H1 (cell line): ENCODE measurements around the gene MAJIN. TPM values are rescaled to one million over a fixed set of nuclear protein-coding genes. Genes with fewer than 3 reads are reported as not detected.

ENCODE experiments used
- CTCF ChIA-PET: fragments of 300-600 bp; sonication (Branson Sonifier 250); formaldehyde crosslinking; loops from one replicate; lab custom pipeline; 2021; ENCODE audit not compliant: partially characterized antibody; lab: Charles Lee
- POLR2A ChIA-PET: fragments of 300-600 bp; sonication (Branson Sonifier 250); formaldehyde crosslinking; loops from one replicate; lab custom pipeline; 2021; ENCODE audit warnings: inconsistent platforms; ENCODE audit not compliant: partially characterized antibody; lab: Charles Lee
- DNase-seq, 2 experiments: peaks; one replicate each; pipeline versions ENCODE4 v3.0.0 to v3.0.0-alpha.2; 2010 to 2022; ENCODE audit warnings: low spot score in 2 of 2, low read depth in 1 of 2, mixed read lengths in 1 of 2
- FAIRE-seq: peaks from 2 replicates; lab custom pipeline; 2011; peaks lifted over from hg19 to GRCh38; lab: Jason Lieb, UNC
- H2AFZ ChIP-seq: 2 replicates; pipeline ENCODE4 v1.8.1; 2012; ENCODE audit warnings: low read length, inconsistent platforms
- H2AK5ac ChIP-seq: 2 replicates; pipeline ENCODE4 v1.6.1; 2013; ENCODE audit warnings: low read depth, low read length
- H2BK120ac ChIP-seq: replicated peaks from 2 replicates; pipeline ENCODE3; 2013; ENCODE audit warnings: low read depth, low read length, inconsistent platforms
- H2BK12ac ChIP-seq: 2 replicates; pipeline ENCODE4 v1.6.1; 2013; ENCODE audit warnings: low read depth, low read length
- H2BK15ac ChIP-seq: 2 replicates; pipeline ENCODE4 v1.6.1; 2013; ENCODE audit warnings: low read length
- H2BK20ac ChIP-seq: 2 replicates; pipeline ENCODE4 v1.6.1; 2013; ENCODE audit warnings: low read length
- H2BK5ac ChIP-seq: 2 replicates; pipeline ENCODE4 v1.6.1; 2013; ENCODE audit warnings: low read depth, low read length
- H3K14ac ChIP-seq: 2 replicates; pipeline ENCODE4 v1.6.1; 2013; ENCODE audit warnings: inconsistent platforms; ENCODE audit not compliant: insufficient read length
- H3K18ac ChIP-seq: 2 replicates; pipeline ENCODE4 v1.6.1; 2013; ENCODE audit warnings: low read length; ENCODE audit errors: extremely low read depth
- H3K23ac ChIP-seq: 2 replicates; pipeline ENCODE4 v1.6.1; 2013; ENCODE audit warnings: inconsistent platforms; ENCODE audit not compliant: insufficient read length
- H3K23me2 ChIP-seq: 2 replicates; pipeline ENCODE4 v1.6.1; 2013; ENCODE audit warnings: low read depth, low read length
- H3K27ac ChIP-seq: 2 replicates; pipeline ENCODE4 v1.6.1; 2011; ENCODE audit warnings: low read depth, low read length, inconsistent platforms
- H3K27me3 ChIP-seq, 4 experiments: replicated peaks in 1 of 4; 1 replicate in 1 of 4; 2 replicates in 3 of 4; pipeline versions ENCODE4 v1.6.1 to v1.8.1; 2011 to 2013; ENCODE audit warnings: low read length in 3 of 4, mild to moderate bottlenecking in 3 of 4, inconsistent platforms in 2 of 4, mixed read lengths in 2 of 4, moderate library complexity in 1 of 4; ENCODE audit not compliant: control insufficient read depth in 3 of 4, insufficient read depth in 3 of 4; ENCODE audit errors: extremely low read depth in 1 of 4
- H3K36me3 ChIP-seq, 4 experiments: 2 replicates each; pipeline versions ENCODE4 v1.6.1 to v1.8.1; 2011 to 2013; ENCODE audit warnings: mild to moderate bottlenecking in 4 of 4, low read length in 3 of 4, moderate library complexity in 2 of 4, control low read depth in 1 of 4, inconsistent platforms in 1 of 4; ENCODE audit not compliant: insufficient read depth in 4 of 4, control insufficient read depth in 2 of 4
- H3K4ac ChIP-seq: replicated peaks from 2 replicates; pipeline ENCODE3; 2013; ENCODE audit warnings: low read length, low read depth, mixed read lengths, inconsistent platforms; ENCODE audit not compliant: insufficient read length
- H3K4me1 ChIP-seq, 4 experiments: replicated peaks in 1 of 4; 1 replicate in 1 of 4; 2 replicates in 3 of 4; pipeline versions ENCODE4 v1.6.1 to v1.8.1; 2011 to 2013; ENCODE audit warnings: low read length in 3 of 4, inconsistent platforms in 2 of 4, mixed read lengths in 1 of 4; ENCODE audit not compliant: insufficient read depth in 4 of 4, control insufficient read depth in 3 of 4
- H3K4me2 ChIP-seq, 2 experiments: 2 replicates each; pipeline versions ENCODE4 v1.6.1 to v1.8.1; 2011 to 2013; ENCODE audit warnings: low read depth in 2 of 2, low read length in 2 of 2, control low read depth in 1 of 2, inconsistent platforms in 1 of 2, mild to moderate bottlenecking in 1 of 2; ENCODE audit not compliant: insufficient read depth in 1 of 2
- H3K4me3 ChIP-seq, 4 experiments: fragments of 200-600, 300-600 bp in 1 of 4; sonication (generic), shearing (Covaris generic), sonication (Bioruptor Twin) in 1 of 4; 2 replicates each; pipeline versions ENCODE4 v1.5.1 to v1.8.1; 2011 to 2016; ENCODE audit warnings: low read length in 4 of 4, low read depth in 3 of 4, control low read depth in 2 of 4, inconsistent platforms in 2 of 4, mild to moderate bottlenecking in 2 of 4, mixed read lengths in 1 of 4, moderate library complexity in 1 of 4; ENCODE audit not compliant: insufficient read depth in 2 of 4; ENCODE audit errors: extremely low read depth in 1 of 4
- H3K56ac ChIP-seq: replicated peaks from 2 replicates; pipeline ENCODE3; 2013; ENCODE audit warnings: low read depth, mild to moderate bottlenecking, mixed read lengths, low read length, inconsistent platforms; ENCODE audit not compliant: insufficient read length
- H3K79me1 ChIP-seq: 2 replicates; pipeline ENCODE4 v1.6.1; 2013; ENCODE audit warnings: low read depth, low read length, control low read depth
- H3K79me2 ChIP-seq, 2 experiments: 2 replicates each; pipeline versions ENCODE4 v1.6.1 to v1.8.1; 2012 to 2013; ENCODE audit warnings: low read length in 2 of 2, mild to moderate bottlenecking in 2 of 2, inconsistent platforms in 1 of 2; ENCODE audit not compliant: insufficient read depth in 2 of 2, control insufficient read depth in 1 of 2
- H3K9ac ChIP-seq, 4 experiments: replicated peaks in 1 of 4; 1 replicate in 1 of 4; 2 replicates in 3 of 4; pipeline versions ENCODE4 v1.6.1 to v1.8.1; 2011 to 2013; ENCODE audit warnings: low read depth in 3 of 4, low read length in 3 of 4, control low read depth in 2 of 4, mild to moderate bottlenecking in 2 of 4, moderate library complexity in 2 of 4, inconsistent platforms in 1 of 4; ENCODE audit errors: extremely low read depth in 1 of 4
- H3K9me3 ChIP-seq, 2 experiments: 2 replicates each; pipeline versions ENCODE4 v1.6.1 to v1.8.1; 2012 to 2013; ENCODE audit warnings: mild to moderate bottlenecking in 2 of 2, moderate library complexity in 2 of 2, control low read depth in 1 of 2, inconsistent platforms in 1 of 2, low read depth in 1 of 2, low read length in 1 of 2, mixed read lengths in 1 of 2; ENCODE audit not compliant: insufficient read depth in 2 of 2
- H4K20me1 ChIP-seq, 2 experiments: replicated peaks in 1 of 2; 2 replicates each; pipeline versions ENCODE3 to v1.8.1; 2011 to 2013; ENCODE audit warnings: inconsistent platforms in 2 of 2, low read length in 2 of 2, mild to moderate bottlenecking in 1 of 2; ENCODE audit not compliant: insufficient read depth in 2 of 2, control insufficient read depth in 1 of 2
- H4K5ac ChIP-seq: 2 replicates; pipeline ENCODE4 v1.6.1; 2013; ENCODE audit warnings: low read length, low read depth, mixed read lengths, inconsistent platforms; ENCODE audit not compliant: insufficient read length
- H4K8ac ChIP-seq: 2 replicates; pipeline ENCODE4 v1.8.0; 2013; ENCODE audit warnings: mild to moderate bottlenecking, moderate library complexity, low read length, inconsistent platforms; ENCODE audit not compliant: insufficient read depth; ENCODE audit errors: extremely low read depth
- H4K91ac ChIP-seq: replicated peaks from 2 replicates; pipeline ENCODE3; 2013; ENCODE audit warnings: low read length, mixed read lengths, inconsistent platforms; ENCODE audit not compliant: insufficient read length
- CBX5 ChIP-seq: fragments of 300-800, 300-1000 bp; sonication (generic); IDR thresholded peaks from 2 replicates; pipeline ENCODE4 v1.7.1; 2016; ENCODE audit warnings: antibody characterized with exemption, low read length, low read depth
- GTF2F1 ChIP-seq: IDR thresholded peaks from 2 replicates; pipeline ENCODE4 v1.6.1; 2012; ENCODE audit warnings: low read depth, low read length, improper control_type of control experiment, borderline replicate concordance
- RXRA ChIP-seq: IDR thresholded peaks from 2 replicates; pipeline ENCODE4 v1.6.1; 2011; ENCODE audit warnings: low read depth, mild to moderate bottlenecking, low read length, moderate library complexity; ENCODE audit not compliant: insufficient read depth
- TCF12 ChIP-seq: IDR thresholded peaks from 2 replicates; pipeline ENCODE4 v1.6.1; 2011; ENCODE audit warnings: low read depth, mild to moderate bottlenecking, low read length
- WGBS, 2 experiments: shearing (Covaris generic) in 1 of 2; methylation state at CpG; one replicate each; pipeline versions ENCODE4 v1.1.6 to v1.1.7; 2013 to 2015; ENCODE audit warnings: low lambda C conversion rate in 2 of 2, mixed read lengths in 2 of 2, inconsistent platforms in 1 of 2, low coverage in 1 of 2, missing lambda C conversion rate in 1 of 2; ENCODE audit not compliant: insufficient replicate concordance in 2 of 2, insufficient coverage in 1 of 2, insufficient read length in 1 of 2; ENCODE audit errors: extremely low coverage in 1 of 2, missing lambda C conversion rate in 1 of 2; 5-methylcytosine and 5-hydroxymethylcytosine counted together
- polyA plus RNA-seq, 7 experiments: library from polyadenylated mRNA; depleted of rRNA in 3 of 7; stranded (reverse) in 5 of 7; unstranded in 2 of 7; fragments of >200 nt in 5 of 7; fragments of 200-250 nt in 2 of 7; gene quantifications; 1 replicate in 5 of 7; 2 replicates in 1 of 7; 4 replicates in 1 of 7; pipeline versions ENCODE4 v1.2.1 to v1.2.3, GENCODE V29; 2011 to 2013; ENCODE audit warnings: missing spikeins in 2 of 7, mixed read lengths in 2 of 7
- total RNA-seq: library from RNA; stranded (reverse); fragmentation: NEBNext Ultra II Directional; extraction: Animal tissue kit (Norgen Biotek cat#: 25700); gene quantifications from 2 replicates; pipeline ENCODE4 v1.2.1, GENCODE V29; 2021
- TF ChIP-seq, protein P1 (sequence below): IDR thresholded peaks from 2 replicates; pipeline ENCODE4 v1.6.1; 2012; ENCODE audit warnings: inconsistent platforms
- TF ChIP-seq, protein P2 (sequence below): IDR thresholded peaks from 2 replicates; pipeline ENCODE4 v1.6.1; 2011; ENCODE audit warnings: low read depth, mild to moderate bottlenecking, low read length; ENCODE audit not compliant: insufficient read depth
- TF ChIP-seq, protein P3 (sequence below): IDR thresholded peaks from 2 replicates; pipeline ENCODE4 v1.6.1; 2012; ENCODE audit warnings: inconsistent platforms

MAJIN gene
- total and polyA plus RNA-seq, 2 of the 8 experiments (the other 6 are each of a cell fraction or from before 2014, with no cell fraction given): not detected

DNA sequence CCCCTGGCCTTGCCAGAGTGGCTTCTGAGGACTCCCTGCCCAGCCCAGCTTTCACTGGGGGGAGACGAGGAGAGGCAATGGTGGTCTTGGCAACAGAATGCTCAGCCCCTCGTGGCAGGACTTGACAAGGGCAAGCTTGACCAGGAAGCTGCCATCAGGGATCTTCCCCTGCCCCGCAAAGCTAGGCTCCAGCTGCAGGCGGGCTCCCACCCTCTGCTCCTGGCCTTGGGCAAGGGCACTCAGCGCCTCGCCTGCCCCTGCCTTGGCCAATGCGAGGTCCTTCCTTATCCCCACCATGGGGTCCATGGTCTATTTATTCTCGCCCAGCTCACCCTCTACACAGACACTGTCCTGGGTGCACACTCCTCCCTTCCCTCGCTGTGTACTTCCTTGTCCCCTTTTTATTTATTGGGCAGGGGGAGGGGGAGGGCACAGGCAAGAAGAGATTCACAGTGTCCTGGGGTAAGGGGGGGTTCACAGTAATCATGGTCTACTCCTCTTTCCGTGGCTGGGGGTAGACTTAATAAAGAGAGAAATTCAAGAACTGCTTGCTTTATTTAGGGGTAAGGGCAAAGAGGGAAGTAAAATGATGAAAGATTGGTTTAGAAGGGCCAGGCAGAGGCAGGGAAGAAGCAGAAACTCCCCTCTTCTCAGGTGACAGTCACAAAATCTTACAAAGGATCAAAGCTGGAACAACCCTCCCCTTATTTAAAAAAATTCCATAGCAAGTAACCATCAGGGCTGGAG lies 37.8 kb downstream of the MAJIN start:
- no peak overlapping the region for H3K18ac ChIP-seq
- H3K56ac ChIP-seq: no peak overlapping the region
- H3K4ac ChIP-seq: no peak overlapping the region
- CTCF ChIA-PET: interaction anchor here (0.9 to 4.6 kb wide), 13 partner anchors 9 to 86 kb away, joined by 3 to 20 read pairs (median 4); partner anchors contain the start of genes ARL2 and PPP2R5B
- 0 out of 2 replicates have a peak overlapping the region, but pooled peaks have one; percentile 46 for H2BK15ac ChIP-seq
- no peaks in the 10 kb centered on the region for H3K9me3 ChIP-seq
- peaks cover 0 to 4% of the 10 kb centered on the region in 2 experiments for H4K20me1 ChIP-seq
- H3K36me3 ChIP-seq: no peaks in the 10 kb centered on the region
- H4K5ac ChIP-seq: no peak overlapping the region
- no peak overlapping the region for H2BK5ac ChIP-seq
- DNase-seq: no peak
- H3K23ac ChIP-seq: no peak overlapping the region
- no peak overlapping the region for H3K9ac ChIP-seq
- no peak overlapping the region for H4K8ac ChIP-seq
- H4K91ac ChIP-seq: no peak overlapping the region
- peaks cover 1 to 14% (median 7%) of the 10 kb centered on the region in 4 experiments for H3K4me1 ChIP-seq
- peaks cover 2% of the 10 kb centered on the region; the same call in 1 of the 2 replicates for H3K23me2 ChIP-seq
- TF ChIP-seq, protein P1, sequence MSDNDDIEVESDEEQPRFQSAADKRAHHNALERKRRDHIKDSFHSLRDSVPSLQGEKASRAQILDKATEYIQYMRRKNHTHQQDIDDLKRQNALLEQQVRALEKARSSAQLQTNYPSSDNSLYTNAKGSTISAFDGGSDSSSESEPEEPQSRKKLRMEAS: no peak
- TF ChIP-seq, protein P2, sequence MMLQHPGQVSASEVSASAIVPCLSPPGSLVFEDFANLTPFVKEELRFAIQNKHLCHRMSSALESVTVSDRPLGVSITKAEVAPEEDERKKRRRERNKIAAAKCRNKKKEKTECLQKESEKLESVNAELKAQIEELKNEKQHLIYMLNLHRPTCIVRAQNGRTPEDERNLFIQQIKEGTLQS: no peak
- no peak for TF ChIP-seq GTF2F1
- TF ChIP-seq, protein P3, sequence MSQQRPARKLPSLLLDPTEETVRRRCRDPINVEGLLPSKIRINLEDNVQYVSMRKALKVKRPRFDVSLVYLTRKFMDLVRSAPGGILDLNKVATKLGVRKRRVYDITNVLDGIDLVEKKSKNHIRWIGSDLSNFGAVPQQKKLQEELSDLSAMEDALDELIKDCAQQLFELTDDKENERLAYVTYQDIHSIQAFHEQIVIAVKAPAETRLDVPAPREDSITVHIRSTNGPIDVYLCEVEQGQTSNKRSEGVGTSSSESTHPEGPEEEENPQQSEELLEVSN: no peak
- TF ChIP-seq RXRA: no peak
- no peak for TF ChIP-seq TCF12
- TF ChIP-seq CBX5: no peak
- H3K14ac ChIP-seq: no peak overlapping the region
- no peak overlapping the region for H2AFZ ChIP-seq
- H2BK120ac ChIP-seq: no peak overlapping the region
- H3K79me1 ChIP-seq: no peaks in the 10 kb centered on the region
- H2AK5ac ChIP-seq: no peak overlapping the region
- H3K27me3 ChIP-seq: no peaks in the 10 kb centered on the region; a peak in 1 of 7 replicates
- POLR2A ChIA-PET: no interaction called here
- H3K4me3 ChIP-seq: no peak overlapping the region
- no peak overlapping the region for H3K4me2 ChIP-seq
- no peak for FAIRE-seq
- no peak overlapping the region for H2BK12ac ChIP-seq
- WGBS, 2 experiments: 82% methylated on average over 9 of the region's 10 CpGs; no CpG with 5 or more reads in 1 of the 2 experiments
- no peaks in the 10 kb centered on the region for H3K79me2 ChIP-seq
- no peak overlapping the region for H3K27ac ChIP-seq
- H2BK20ac ChIP-seq: no peak overlapping the region
